Rectal smooth muscle tissue (tissue), 1 donor: ENCODE measurements around the gene FBXW8.

Experiments used
- H3K27ac ChIP-seq: one replicate; pipeline ENCODE4 v1.7.0; 2013; ENCODE audit warnings: low read depth, low read length, inconsistent platforms
- H3K27me3 ChIP-seq: one replicate; pipeline ENCODE4 v1.7.0; 2013; ENCODE audit warnings: low read length; ENCODE audit not compliant: control insufficient read depth, insufficient read depth
- H3K36me3 ChIP-seq: one replicate; pipeline ENCODE4 v1.7.0; 2013; ENCODE audit warnings: low read length; ENCODE audit not compliant: control insufficient read depth, insufficient read depth
- H3K4me1 ChIP-seq: one replicate; pipeline ENCODE4 v1.7.0; 2013; ENCODE audit warnings: low read length; ENCODE audit not compliant: control insufficient read depth, insufficient read depth
- H3K4me3 ChIP-seq: one replicate; pipeline ENCODE4 v1.7.0; 2013; ENCODE audit warnings: low read length
- H3K9ac ChIP-seq: one replicate; pipeline ENCODE4 v1.7.0; 2013; ENCODE audit warnings: low read length

Gene FBXW8

DNA sequence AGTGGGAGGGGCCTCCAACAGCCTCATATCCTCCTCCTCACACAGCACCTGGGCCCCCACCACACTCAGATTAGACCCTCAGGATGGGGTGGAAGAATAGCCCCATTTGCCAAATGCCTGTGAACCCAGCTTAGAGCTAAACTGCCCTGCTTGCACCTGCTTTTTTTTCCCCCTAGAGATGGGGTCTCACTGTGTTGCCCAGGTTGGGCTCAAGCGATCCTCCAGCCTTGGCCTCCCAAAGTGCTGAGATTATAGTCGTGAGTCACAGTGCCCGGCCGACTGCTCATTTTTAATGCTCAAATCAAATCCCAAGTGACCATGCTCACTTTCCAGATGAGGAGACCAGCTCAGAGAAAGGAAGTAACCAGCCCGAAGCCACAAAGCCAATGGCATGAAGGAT, 161.4 kb downstream of the FBXW8 start:
- H3K9ac ChIP-seq = no peak overlapping the region
- no peaks in the 10 kb centered on the region for H3K36me3 ChIP-seq
- no peaks in the 10 kb centered on the region for H3K27me3 ChIP-seq
- H3K4me1 ChIP-seq = no peaks in the 10 kb centered on the region
- H3K4me3 ChIP-seq = no peak overlapping the region
- H3K27ac ChIP-seq = no peak overlapping the region

- H3K27ac ChIP-seq = no peak overlapping the region
- no peaks in the 10 kb centered on the region for H3K36me3 ChIP-seq
- no peaks in the 10 kb centered on the region for H3K27me3 ChIP-seq
- H3K9ac ChIP-seq = no peak overlapping the region
- H3K4me1 ChIP-seq = no peaks in the 10 kb centered on the region
- no peak overlapping the region for H3K4me3 ChIP-seq
Measured at GRCh38 chr12:117072736-117073490, 162.2 kb downstream of the FBXW8 start.

DNA sequence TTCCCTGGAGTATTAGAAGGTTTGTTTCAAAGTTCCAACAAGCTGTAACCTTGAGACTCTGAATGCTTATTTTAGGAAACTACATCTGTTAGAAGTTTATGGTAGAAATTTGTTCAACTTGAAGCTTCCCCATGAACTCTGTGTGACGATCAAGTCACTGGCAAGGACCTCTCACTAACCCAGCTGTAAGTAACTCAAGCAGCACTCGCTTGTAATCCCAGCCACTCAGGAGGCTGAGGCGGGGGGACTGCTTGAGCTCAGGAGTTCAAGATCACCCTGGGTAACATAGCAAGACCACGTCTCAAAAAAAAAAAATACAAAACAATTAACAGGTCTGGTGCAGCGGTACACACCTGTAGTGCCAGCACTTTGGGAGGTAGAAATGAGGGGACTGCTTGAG, 162.9 kb downstream of the FBXW8 start:
- no peak overlapping the region for H3K4me3 ChIP-seq
- no peaks in the 10 kb centered on the region for H3K36me3 ChIP-seq
- H3K9ac ChIP-seq = no peak overlapping the region
- H3K4me1 ChIP-seq = no peaks in the 10 kb centered on the region
- H3K27ac ChIP-seq = no peak overlapping the region
- no peaks in the 10 kb centered on the region for H3K27me3 ChIP-seq

DNA sequence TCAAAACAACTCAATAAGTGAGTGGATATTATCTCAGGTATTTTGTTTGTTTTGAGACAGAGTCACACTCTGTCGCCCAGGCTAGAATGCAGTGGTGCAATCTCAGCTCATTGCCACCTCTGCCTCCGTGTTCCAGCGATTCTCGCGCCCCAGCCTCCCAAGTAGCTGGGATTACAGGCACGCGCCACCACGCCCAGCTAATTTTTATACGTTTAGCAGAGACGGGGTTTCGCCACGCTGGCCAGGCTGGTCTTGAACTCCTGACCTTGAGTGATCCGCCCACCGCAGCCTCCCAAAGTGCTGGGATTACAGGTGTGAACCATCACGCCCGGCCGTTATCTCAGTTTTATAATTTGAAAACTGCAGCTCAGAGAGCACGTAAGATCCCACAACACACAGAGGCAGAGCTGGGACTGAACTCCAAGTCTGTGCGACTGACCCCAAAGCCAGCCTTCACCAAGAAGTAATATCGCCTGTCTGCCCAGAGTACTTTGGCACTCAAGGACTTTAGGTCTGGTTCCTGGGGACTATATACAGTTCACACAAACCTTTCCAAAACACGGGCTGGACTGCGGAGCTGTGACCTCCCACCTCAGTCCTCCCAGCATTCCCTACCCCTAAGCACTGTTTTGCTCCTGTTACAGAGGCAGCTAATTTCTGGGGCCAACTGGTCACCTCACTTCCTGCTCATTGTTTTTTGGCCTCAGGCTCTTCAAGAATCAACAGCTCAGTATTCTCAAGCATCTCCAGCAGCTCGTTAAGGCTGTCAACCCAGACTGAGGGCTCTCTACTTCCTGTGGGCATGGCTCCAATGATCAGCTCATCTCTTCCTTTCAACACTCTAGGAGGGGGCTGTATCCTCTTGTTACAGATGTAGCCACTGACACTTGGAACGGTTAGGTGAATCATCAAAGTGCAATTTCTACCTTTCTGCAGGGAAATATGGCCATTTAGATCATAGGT, 165.9 kb downstream of the FBXW8 start:
- Histone ChIP-seq H3K27me3 (no peaks in the 10 kb centered on the region), H3K9ac (no peak overlapping the region), H3K27ac (no peak overlapping the region), H3K4me1 (no peaks in the 10 kb centered on the region), H3K36me3 (no peaks in the 10 kb centered on the region), H3K4me3 (no peak overlapping the region)

DNA sequence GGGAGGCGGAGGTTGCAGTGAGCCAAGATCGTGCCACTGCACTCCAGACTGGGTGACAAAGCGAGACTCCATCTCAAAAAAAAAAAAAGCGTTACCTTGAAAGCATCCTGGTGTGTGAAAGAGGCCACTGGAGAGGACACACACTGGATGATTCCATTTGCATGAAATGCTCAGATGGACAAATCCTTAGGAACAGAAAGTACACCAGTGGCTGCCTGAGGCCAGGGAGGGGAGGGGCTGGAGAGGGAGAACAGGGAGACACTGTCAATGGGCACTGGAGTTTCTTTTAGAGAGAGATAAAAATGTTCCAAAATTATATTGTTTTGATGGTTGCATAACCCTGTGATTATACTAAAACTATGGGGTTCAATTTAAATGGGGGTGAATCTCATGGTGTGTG, 168.7 kb downstream of the FBXW8 start:
- Histone ChIP-seq H3K9ac (no peak overlapping the region), H3K27ac (no peak overlapping the region), H3K4me3 (no peak overlapping the region), H3K36me3 (no peaks in the 10 kb centered on the region), H3K27me3 (no peaks in the 10 kb centered on the region), H3K4me1 (no peaks in the 10 kb centered on the region)

- H3K27me3 ChIP-seq = no peaks in the 10 kb centered on the region
- H3K9ac ChIP-seq = no peak overlapping the region
- H3K4me1 ChIP-seq = no peaks in the 10 kb centered on the region
- no peak overlapping the region for H3K4me3 ChIP-seq
- no peak overlapping the region for H3K27ac ChIP-seq
- no peaks in the 10 kb centered on the region for H3K36me3 ChIP-seq
Measured at GRCh38 chr12:117080661-117081144, 170.0 kb downstream of the FBXW8 start.
